Activated naive CD4-positive, alpha-beta T cell treated with anti-CD3 and anti-CD28 coated beads, Interleukin-2, amount 10 ng/mL, durations not matched to agents 7 days and 5 days (primary cell): ENCODE results near the gene NKD1.

Source experiments
- CTCF ChIA-PET: fragments of 350-600 bp; sonication (Branson Sonifier 250); formaldehyde crosslinking; loops from one replicate; lab custom pipeline; 2021; ENCODE audit warnings: antibody characterized with exemption; lab: Charles Lee
- DNase-seq: peaks from one replicate; pipeline ENCODE4 v3.0.0-alpha.2; 2020
- H3K27ac Mint-ChIP-seq: one replicate; pipeline ENCODE4 v1.8.0; 2021; ENCODE audit warnings: mild to moderate bottlenecking, moderate library complexity, mixed read lengths
- H3K27me3 Mint-ChIP-seq: one replicate; pipeline ENCODE4 v1.8.0; 2021; ENCODE audit warnings: mild to moderate bottlenecking, mixed read lengths
- H3K36me3 Mint-ChIP-seq: one replicate; pipeline ENCODE4 v1.8.0; 2021; ENCODE audit warnings: mixed read lengths
- H3K4me1 Mint-ChIP-seq: one replicate; pipeline ENCODE4 v1.8.0; 2021; ENCODE audit warnings: mixed read lengths
- H3K4me3 Mint-ChIP-seq: one replicate; pipeline ENCODE4 v1.8.0; 2021; ENCODE audit warnings: mild to moderate bottlenecking, moderate library complexity, mixed read lengths
- H3K9me3 Mint-ChIP-seq: one replicate; pipeline ENCODE4 v1.8.0; 2021; ENCODE audit warnings: mixed read lengths

The NKD1 gene

GRCh38 chr16:50666658-50667496 is 118.7 kb downstream of the NKD1 start:
- H3K27ac Mint-ChIP-seq = peak overlapping the region; percentile 96
- peaks cover under 1% of the 10 kb centered on the region for H3K27me3 Mint-ChIP-seq
- peaks cover 49% of the 10 kb centered on the region for H3K36me3 Mint-ChIP-seq
- CTCF ChIA-PET = interaction anchor here (0.6 to 11.9 kb wide), 37 partner anchors 11 to 642 kb away, joined by 3 to 239 read pairs (median 7); partner anchors contain the start of genes CNEP1R1, CYLD and SNX20
- H3K4me3 Mint-ChIP-seq = peak overlapping the region; percentile 61
- H3K4me1 Mint-ChIP-seq = peaks cover 54% of the 10 kb centered on the region
- H3K9me3 Mint-ChIP-seq = peaks cover 13% of the 10 kb centered on the region
- peak; percentile 66 for DNase-seq

DNA sequence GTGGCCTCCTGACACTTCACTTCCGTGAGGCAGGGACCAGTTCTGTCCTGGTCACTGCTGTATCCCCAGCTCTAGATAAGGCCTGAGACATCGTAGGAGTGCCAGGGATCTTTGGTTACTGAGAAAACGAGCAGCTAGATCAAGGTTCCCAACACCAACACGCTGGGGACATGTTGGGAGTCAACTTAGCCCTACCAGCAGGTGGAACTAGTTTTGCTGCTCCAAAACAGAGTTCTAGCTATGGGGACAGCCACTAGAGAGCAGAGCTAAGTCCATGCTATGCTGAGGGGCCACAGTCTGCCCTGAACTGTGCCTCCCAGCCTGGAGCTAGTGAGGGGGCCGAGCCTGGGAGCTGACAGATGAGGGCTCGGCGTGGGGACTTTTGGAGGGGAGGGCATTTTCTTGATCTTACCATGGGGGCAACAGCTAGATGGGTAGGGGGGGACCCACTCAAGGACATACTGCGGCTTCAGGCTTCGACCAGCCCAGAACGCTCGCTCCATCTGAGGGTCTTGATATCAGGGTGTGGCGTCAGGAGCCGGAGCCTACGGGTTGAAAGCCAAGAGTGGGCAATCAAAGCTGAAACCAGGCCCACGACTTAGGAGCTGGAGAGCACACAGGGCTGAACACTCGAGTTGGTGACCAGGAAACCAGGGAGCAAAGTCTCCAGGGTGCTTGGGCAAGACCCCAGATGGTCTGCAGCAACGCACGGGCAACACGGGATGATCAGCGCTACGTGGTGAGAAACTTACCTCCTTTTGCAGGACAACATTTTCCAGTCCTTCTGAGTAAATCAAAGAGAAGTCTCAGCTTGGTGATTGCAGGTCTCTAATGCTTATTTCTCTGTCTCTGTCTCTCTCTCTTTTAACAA is 119.5 kb downstream of the NKD1 start:
- peaks cover 56% of the 10 kb centered on the region for H3K36me3 Mint-ChIP-seq
- H3K9me3 Mint-ChIP-seq = peaks cover 17% of the 10 kb centered on the region
- peak; percentile 37 for DNase-seq
- CTCF ChIA-PET = interaction anchor here (0.6 to 11.9 kb wide), 38 partner anchors 10 to 643 kb away, joined by 3 to 239 read pairs (median 6); partner anchors contain the start of genes CNEP1R1, CYLD, NOD2 and SNX20
- H3K27me3 Mint-ChIP-seq = no peaks in the 10 kb centered on the region
- peaks cover 55% of the 10 kb centered on the region for H3K4me1 Mint-ChIP-seq
- H3K27ac Mint-ChIP-seq = peak overlapping the region; percentile 96
- H3K4me3 Mint-ChIP-seq = peak overlapping the region; percentile 61

- CTCF ChIA-PET = interaction anchor here (0.7 to 11.9 kb wide), 24 partner anchors 10 to 644 kb away, joined by 3 to 239 read pairs (median 6); partner anchors contain the start of genes CNEP1R1, CYLD, NOD2 and SNX20
- H3K36me3 Mint-ChIP-seq = peaks cover 62% of the 10 kb centered on the region
- peak overlapping the region; percentile 96 for H3K27ac Mint-ChIP-seq
- H3K27me3 Mint-ChIP-seq = no peaks in the 10 kb centered on the region
- H3K4me3 Mint-ChIP-seq = no peak overlapping the region
- peaks cover 55% of the 10 kb centered on the region for H3K4me1 Mint-ChIP-seq
- H3K9me3 Mint-ChIP-seq = peaks cover 24% of the 10 kb centered on the region
- DNase-seq = no peak
Measured at GRCh38 chr16:50668368-50669008, 120.3 kb downstream of the NKD1 start.

DNA sequence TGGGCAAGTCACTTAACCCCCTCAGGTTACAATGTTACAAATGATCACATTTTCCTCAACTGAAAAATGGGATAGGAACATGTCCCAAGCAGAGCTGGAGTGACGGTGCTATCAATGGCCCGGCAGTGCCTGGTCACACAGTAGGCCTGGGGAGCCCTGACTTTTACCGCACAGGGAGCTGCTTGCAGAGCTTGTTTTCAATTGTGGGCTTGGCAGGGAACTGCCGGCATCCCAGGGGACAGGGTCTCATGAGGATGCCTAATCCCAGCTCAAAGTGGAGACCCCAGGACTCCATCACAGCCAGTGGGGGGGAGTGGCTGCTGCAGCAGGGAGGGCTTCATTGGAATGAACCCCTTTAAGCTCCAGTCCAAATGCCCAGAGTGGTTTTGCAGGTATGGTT is 121.5 kb downstream of the NKD1 start:
- CTCF ChIA-PET = interaction anchor here (0.9 to 11.9 kb wide), 9 partner anchors 8 to 645 kb away, joined by 3 to 239 read pairs (median 8); partner anchors contain the start of genes BRD7, CNEP1R1, CYLD and SNX20
- Mint-ChIP-seq H3K4me3 (no peak overlapping the region), H3K4me1 (peaks cover 51% of the 10 kb centered on the region), H3K27ac (no peak overlapping the region), H3K9me3 (peaks cover 23% of the 10 kb centered on the region), H3K36me3 (peaks cover 71% of the 10 kb centered on the region), H3K27me3 (no peaks in the 10 kb centered on the region)
- no peak for DNase-seq

DNA sequence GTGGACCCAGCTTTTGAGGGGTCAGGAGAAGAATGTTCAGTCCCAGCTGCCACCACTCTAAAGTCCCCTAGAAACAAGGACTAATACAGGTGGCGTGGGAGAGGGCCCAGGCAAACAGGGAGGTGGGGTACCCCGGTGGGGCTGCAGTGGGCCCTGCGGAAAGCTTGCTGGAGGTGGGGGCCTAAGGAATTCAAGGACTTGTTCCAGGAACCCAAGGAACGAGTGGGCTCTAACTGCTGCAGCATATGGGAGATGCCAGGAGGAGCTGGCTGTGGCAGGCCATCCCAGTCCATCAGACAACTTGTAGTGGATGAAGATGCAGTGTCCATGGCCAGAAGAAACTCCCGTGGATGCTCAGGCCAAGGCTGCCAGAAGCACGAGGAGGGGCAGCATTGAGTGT is 122.3 kb downstream of the NKD1 start:
- Mint-ChIP-seq H3K9me3 (peaks cover 23% of the 10 kb centered on the region), H3K27me3 (no peaks in the 10 kb centered on the region), H3K36me3 (peaks cover 75% of the 10 kb centered on the region), H3K27ac (no peak overlapping the region), H3K4me3 (no peak overlapping the region), H3K4me1 (peaks cover 44% of the 10 kb centered on the region)
- no peak for DNase-seq
- CTCF ChIA-PET = interaction anchor here (1.1 to 11.9 kb wide), 7 partner anchors 8 to 645 kb away, joined by 3 to 239 read pairs (median 23); partner anchors contain the start of genes BRD7, CNEP1R1 and SNX20

- H3K4me1 Mint-ChIP-seq = peaks cover 40% of the 10 kb centered on the region
- H3K27ac Mint-ChIP-seq = peak overlapping the region; percentile 75
- peak; percentile 75 for DNase-seq
- CTCF ChIA-PET = interaction anchor here (0.6 to 11.9 kb wide), 18 partner anchors 9 to 135 kb away, joined by 3 to 239 read pairs (median 4); partner anchors contain the start of genes CYLD and SNX20
- H3K36me3 Mint-ChIP-seq = peaks cover 86% of the 10 kb centered on the region
- H3K27me3 Mint-ChIP-seq = no peaks in the 10 kb centered on the region
- H3K9me3 Mint-ChIP-seq = peaks cover 23% of the 10 kb centered on the region
- H3K4me3 Mint-ChIP-seq = no peak overlapping the region
Measured at GRCh38 chr16:50671644-50672260, 123.6 kb downstream of the NKD1 start.

GRCh38 chr16:50673496-50674275 is 125.5 kb downstream of the NKD1 start:
- Mint-ChIP-seq H3K4me3 (no peak overlapping the region), H3K9me3 (peaks cover 23% of the 10 kb centered on the region), H3K4me1 (peaks cover 40% of the 10 kb centered on the region), H3K27me3 (no peaks in the 10 kb centered on the region), H3K36me3 (peaks cover 92% of the 10 kb centered on the region), H3K27ac (peak overlapping the region; percentile 62)
- DNase-seq = no peak
- CTCF ChIA-PET = interaction anchor here (1.1 to 11.9 kb wide), 4 partner anchors 71 to 133 kb away, joined by 4 to 239 read pairs (median 94); no protein-coding TSS in a partner anchor

- H3K4me3 Mint-ChIP-seq = no peak overlapping the region
- no peak for DNase-seq
- no peaks in the 10 kb centered on the region for H3K27me3 Mint-ChIP-seq
- CTCF ChIA-PET = interaction anchor here (1.0 to 11.9 kb wide), 4 partner anchors 8 to 132 kb away, joined by 3 to 239 read pairs (median 73); no protein-coding TSS in a partner anchor
- H3K36me3 Mint-ChIP-seq = peaks cover 93% of the 10 kb centered on the region
- H3K27ac Mint-ChIP-seq = peak overlapping the region; percentile 28
- peaks cover 23% of the 10 kb centered on the region for H3K9me3 Mint-ChIP-seq
- peaks cover 46% of the 10 kb centered on the region for H3K4me1 Mint-ChIP-seq
Measured at GRCh38 chr16:50674831-50675230, 126.6 kb downstream of the NKD1 start.

- DNase-seq = no peak
- H3K9me3 Mint-ChIP-seq = peaks cover 23% of the 10 kb centered on the region
- no peak overlapping the region for H3K4me3 Mint-ChIP-seq
- H3K36me3 Mint-ChIP-seq = peaks cover 89% of the 10 kb centered on the region
- no peaks in the 10 kb centered on the region for H3K27me3 Mint-ChIP-seq
- CTCF ChIA-PET = interaction anchor here (1.0 to 7.8 kb wide), 3 partner anchors 9 to 71 kb away, joined by 3 to 141 read pairs (median 5); no protein-coding TSS in a partner anchor
- peaks cover 51% of the 10 kb centered on the region for H3K4me1 Mint-ChIP-seq
- peak overlapping the region; percentile 59 for H3K27ac Mint-ChIP-seq
Measured at GRCh38 chr16:50675686-50676610, 127.8 kb downstream of the NKD1 start.

- H3K27me3 Mint-ChIP-seq = no peaks in the 10 kb centered on the region
- H3K9me3 Mint-ChIP-seq = peaks cover 19% of the 10 kb centered on the region
- CTCF ChIA-PET = interaction anchor here (0.9 to 7.8 kb wide), 8 partner anchors 9 to 130 kb away, joined by 3 to 141 read pairs (median 4); no protein-coding TSS in a partner anchor
- peaks cover 52% of the 10 kb centered on the region for H3K4me1 Mint-ChIP-seq
- H3K36me3 Mint-ChIP-seq = peaks cover 81% of the 10 kb centered on the region
- no peak overlapping the region for H3K4me3 Mint-ChIP-seq
- DNase-seq = no peak
- H3K27ac Mint-ChIP-seq = peak overlapping the region; percentile 20
Measured at GRCh38 chr16:50676684-50677225, 128.6 kb downstream of the NKD1 start.

- Mint-ChIP-seq H3K9me3 (peaks cover 13% of the 10 kb centered on the region), H3K4me1 (peaks cover 55% of the 10 kb centered on the region), H3K4me3 (no peak overlapping the region), H3K27ac (peak overlapping the region; percentile 39), H3K36me3 (peaks cover 75% of the 10 kb centered on the region), H3K27me3 (no peaks in the 10 kb centered on the region)
- no peak for DNase-seq
- CTCF ChIA-PET = interaction anchor here (0.6 to 7.8 kb wide), 10 partner anchors 8 to 399 kb away, joined by 3 to 141 read pairs (median 4); no protein-coding TSS in a partner anchor
Measured at GRCh38 chr16:50677351-50677750, 129.2 kb downstream of the NKD1 start.
